Transverse colon (tissue), 3 donors: ENCODE results near the gene ZNF217.
"Not testable (repeated sequence)": the region's sequence is repeated elsewhere in the genome, so short reads cannot be mapped to it uniquely, and the experiment has no call there.

Source experiments
- CTCF ChIP-seq, 5 experiments: fragments of 200-600 bp in 3 of 5; fragments of 450-650 bp in 2 of 5; sonication (generic) in 3 of 5; IDR thresholded peaks; 1 replicate in 2 of 5; 2 replicates in 3 of 5; pipeline ENCODE4 v1.5.1; 2016 to 2017; ENCODE audit warnings: antibody characterized with exemption in 5 of 5, inconsistent platforms in 3 of 5, mild to moderate bottlenecking in 2 of 5, moderate library complexity in 1 of 5
- POLR2A ChIP-seq: fragments of 450-650 bp; IDR thresholded peaks from one replicate; pipeline ENCODE4 v1.6.1; 2016; ENCODE audit warnings: antibody characterized with exemption, mild to moderate bottlenecking, moderate library complexity

GRCh38 chr20:53532654-53533312, 60.9 kb downstream of the ZNF217 start:
- not testable (repeated sequence) for TF ChIP-seq POLR2A; CTCF (IDR thresholded peaks at IDR 0.05)
